Endothelial cell of umbilical vein (primary cell): ENCODE data around the gene TSKU. TPM values are rescaled to one million over a fixed set of nuclear protein-coding genes. Genes with fewer than 3 reads are reported as not detected.

ENCODE experiments used
- BruUV-seq: library from RNA; stranded (reverse); fragments of 400-500 nt; replicated peaks from 2 replicates; lab custom pipeline; 2021; lab: Mats Ljungman, UMichigan
- CTCF ChIA-PET: fragments of 300-600, 350-600 bp; sonication (Branson Sonifier 250); formaldehyde crosslinking; loops from one replicate; lab custom pipeline; 2021; ENCODE audit warnings: antibody characterized with exemption, inconsistent platforms; lab: Charles Lee
- POLR2A ChIA-PET: fragments of 300-600, 350-600 bp; sonication (Branson Sonifier 250); formaldehyde crosslinking; loops from one replicate; lab custom pipeline; 2021; ENCODE audit warnings: antibody characterized with exemption, inconsistent platforms; lab: Charles Lee
- DNase-seq: peaks from one replicate; pipeline ENCODE4 v3.0.0-alpha.2; 2011; ENCODE audit warnings: low read depth, low spot score
- FAIRE-seq: peaks from 2 replicates; lab custom pipeline; 2011; peaks lifted over from hg19 to GRCh38; lab: Jason Lieb, UNC
- H2AFZ ChIP-seq: 2 replicates; pipeline ENCODE4 v1.6.0; 2012; ENCODE audit warnings: low read depth, low read length, control low read depth, inconsistent platforms
- H3K27ac ChIP-seq: 2 replicates; pipeline ENCODE4 v1.5.1; 2011; ENCODE audit warnings: low read depth, mild to moderate bottlenecking, control low read depth, low read length, moderate library complexity; ENCODE audit not compliant: insufficient read depth
- H3K27me3 ChIP-seq, 2 experiments: 2 replicates each; pipeline versions ENCODE4 v1.6.0 to v1.6.1; 2011; ENCODE audit warnings: low read length in 2 of 2, mixed read lengths in 1 of 2; ENCODE audit not compliant: control insufficient read depth in 2 of 2, insufficient read depth in 2 of 2
- H3K36me3 ChIP-seq, 2 experiments: 2 replicates in 1 of 2; 3 replicates in 1 of 2; pipeline ENCODE4 v1.5.1; 2011; ENCODE audit warnings: low read length in 2 of 2, mild to moderate bottlenecking in 1 of 2, moderate library complexity in 1 of 2; ENCODE audit not compliant: control insufficient read depth in 2 of 2, insufficient read depth in 2 of 2; ENCODE audit errors: extremely low read depth in 1 of 2
- H3K4me1 ChIP-seq: 3 replicates; pipeline ENCODE4 v1.5.1; 2011; ENCODE audit warnings: mild to moderate bottlenecking, low read length; ENCODE audit not compliant: control insufficient read depth, insufficient read depth; ENCODE audit errors: extremely low read depth
- H3K4me2 ChIP-seq: 2 replicates; pipeline ENCODE4 v1.6.1; 2011; ENCODE audit warnings: low read length, control low read depth, mixed read lengths; ENCODE audit not compliant: insufficient read depth
- H3K4me3 ChIP-seq, 3 experiments: fragments of 200-600 bp in 1 of 3; sonication (generic), shearing (Covaris generic) in 1 of 3; replicated peaks in 1 of 3; 2 replicates each; pipeline ENCODE4 v1.5.1; 2011 to 2016; ENCODE audit warnings: control low read depth in 3 of 3, low read length in 3 of 3, mild to moderate bottlenecking in 2 of 3, inconsistent platforms in 1 of 3, low read depth in 1 of 3, moderate library complexity in 1 of 3; ENCODE audit not compliant: insufficient read depth in 1 of 3
- H3K79me2 ChIP-seq: 2 replicates; pipeline ENCODE4 v1.6.0; 2012; ENCODE audit warnings: low read length, inconsistent platforms; ENCODE audit not compliant: control insufficient read depth, insufficient read depth
- H3K9ac ChIP-seq: replicated peaks from 2 replicates; pipeline ENCODE3; 2011; ENCODE audit warnings: low read length, control low read depth; ENCODE audit not compliant: insufficient read depth; ENCODE audit errors: extremely low read depth
- H3K9me1 ChIP-seq: replicated peaks from 3 replicates; pipeline ENCODE4 v1.6.0; 2011; ENCODE audit warnings: mild to moderate bottlenecking, low read length; ENCODE audit not compliant: control insufficient read depth, insufficient read depth; ENCODE audit errors: extremely low read depth
- H3K9me3 ChIP-seq: replicated peaks from 2 replicates; pipeline ENCODE4 v1.5.1; 2012; ENCODE audit warnings: low read length, inconsistent platforms; ENCODE audit not compliant: control insufficient read depth, insufficient read depth
- H4K20me1 ChIP-seq: replicated peaks from 2 replicates; pipeline ENCODE3; 2011; ENCODE audit warnings: mild to moderate bottlenecking, low read length; ENCODE audit not compliant: control insufficient read depth, insufficient read depth; ENCODE audit errors: extremely low read depth
- EZH2 ChIP-seq: IDR thresholded peaks from 2 replicates; pipeline ENCODE4 v1.6.1; 2012; ENCODE audit warnings: borderline replicate concordance, low read depth, mild to moderate bottlenecking, moderate library complexity, low read length, inconsistent platforms; ENCODE audit not compliant: severe bottlenecking
- FOS ChIP-seq: IDR thresholded peaks from 2 replicates; pipeline ENCODE4 v1.6.1; 2011; ENCODE audit warnings: mild to moderate bottlenecking, low read length, moderate library complexity, borderline replicate concordance; ENCODE audit not compliant: insufficient read depth
- GATA2 ChIP-seq: IDR thresholded peaks from 2 replicates; pipeline ENCODE4 v1.7.0; 2011; ENCODE audit warnings: low read depth, mild to moderate bottlenecking, moderate library complexity, mixed read lengths, low read length; ENCODE audit not compliant: insufficient read length, insufficient read depth
- JUN ChIP-seq: IDR thresholded peaks from 2 replicates; pipeline ENCODE4 v1.6.1; 2011; ENCODE audit warnings: borderline replicate concordance, low read depth; ENCODE audit not compliant: insufficient read length, insufficient read depth
- MYC ChIP-seq: IDR thresholded peaks from one replicate; pipeline ENCODE4 v1.6.1; 2011; ENCODE audit warnings: mild to moderate bottlenecking, low read depth, low read length
- POLR2A ChIP-seq: IDR thresholded peaks from 2 replicates; pipeline ENCODE4 v1.6.1; 2012; ENCODE audit warnings: low read depth, mild to moderate bottlenecking, control low read depth, low read length
- POLR2AphosphoS5 ChIP-seq: IDR thresholded peaks from 2 replicates; pipeline ENCODE4 v1.6.1; 2012; ENCODE audit warnings: low read depth, mild to moderate bottlenecking, control low read depth, low read length, moderate library complexity; ENCODE audit not compliant: insufficient read depth
- dilution Hi-C: fragments of 300-500 bp; cut with MboI; formaldehyde crosslinking; loops from one replicate; pipeline ENCODE4 v1.15.0; 2019; ENCODE audit warnings: low sequenced_read_pairs; ENCODE audit not compliant: extremely low pct_ligation_motif_present
- intact Hi-C: fragments of 100-400 bp; cut with micrococcal nuclease; formaldehyde crosslinking; loops from one replicate; pipeline ENCODE4 v1.10.0; 2022
- polyA plus RNA-seq, 4 experiments: library from polyadenylated mRNA; depleted of rRNA in 3 of 4; stranded (reverse) in 3 of 4; unstranded in 1 of 4; fragments of >200 nt; gene quantifications; 2 replicates each; pipeline versions ENCODE4 v1.2.1 to v1.2.3, GENCODE V29; 2011 to 2012; ENCODE audit warnings: missing spikeins in 1 of 4
- total RNA-seq: library from RNA; stranded (reverse); gene quantifications from 2 replicates; pipeline ENCODE4 v1.2.3, GENCODE V29; 2021
- TF ChIP-seq, protein P1 (sequence below), 2 donors: IDR thresholded peaks; 1 replicate in 1 of 2; 2 replicates in 1 of 2; pipeline ENCODE4 v1.5.1; 2011; ENCODE audit warnings: low read length in 2 of 2, mild to moderate bottlenecking in 2 of 2, moderate library complexity in 2 of 2, control low read depth in 1 of 2, inconsistent platforms in 1 of 2, low read depth in 1 of 2; ENCODE audit not compliant: insufficient read depth in 1 of 2; ENCODE audit errors: extremely low read depth in 1 of 2

The TSKU gene
- total and polyA plus RNA-seq, 2 donors (not counting 3 experiments of a cell fraction or from before 2014, with no cell fraction given) = 16.2 to 21.2 TPM

- intact Hi-C loops = no loop called here
Measured at GRCh38 chr11:76839311-76839710, 56.2 kb downstream of the TSKU start.

More at GRCh38 chr11:76839311-76839710, 56.2 kb downstream of the TSKU start:
- H3K27me3 ChIP-seq = no peaks in the 10 kb centered on the region
- no peak for TF ChIP-seq GATA2
- TF ChIP-seq, protein P1, sequence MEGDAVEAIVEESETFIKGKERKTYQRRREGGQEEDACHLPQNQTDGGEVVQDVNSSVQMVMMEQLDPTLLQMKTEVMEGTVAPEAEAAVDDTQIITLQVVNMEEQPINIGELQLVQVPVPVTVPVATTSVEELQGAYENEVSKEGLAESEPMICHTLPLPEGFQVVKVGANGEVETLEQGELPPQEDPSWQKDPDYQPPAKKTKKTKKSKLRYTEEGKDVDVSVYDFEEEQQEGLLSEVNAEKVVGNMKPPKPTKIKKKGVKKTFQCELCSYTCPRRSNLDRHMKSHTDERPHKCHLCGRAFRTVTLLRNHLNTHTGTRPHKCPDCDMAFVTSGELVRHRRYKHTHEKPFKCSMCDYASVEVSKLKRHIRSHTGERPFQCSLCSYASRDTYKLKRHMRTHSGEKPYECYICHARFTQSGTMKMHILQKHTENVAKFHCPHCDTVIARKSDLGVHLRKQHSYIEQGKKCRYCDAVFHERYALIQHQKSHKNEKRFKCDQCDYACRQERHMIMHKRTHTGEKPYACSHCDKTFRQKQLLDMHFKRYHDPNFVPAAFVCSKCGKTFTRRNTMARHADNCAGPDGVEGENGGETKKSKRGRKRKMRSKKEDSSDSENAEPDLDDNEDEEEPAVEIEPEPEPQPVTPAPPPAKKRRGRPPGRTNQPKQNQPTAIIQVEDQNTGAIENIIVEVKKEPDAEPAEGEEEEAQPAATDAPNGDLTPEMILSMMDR (IDR thresholded peaks at IDR 0.05; ENCODE audit: extremely low read depth in 1 of 2, insufficient read depth in 1 of 2, low read depth in 1 of 2, low read length in 2 of 2) = no peak
- peak; percentile 8 for TF ChIP-seq JUN
- no peak for TF ChIP-seq POLR2A
- TF ChIP-seq MYC = no peak
- no peak for TF ChIP-seq EZH2
- TF ChIP-seq FOS = peak; percentile 59
- peak; percentile 26 for TF ChIP-seq POLR2AphosphoS5
- no peak overlapping the region for H3K4me3 ChIP-seq
- BruUV-seq = no TSS peak
- dilution Hi-C loops = no loop called here
- no peak overlapping the region for H3K9ac ChIP-seq
- peak; percentile 40 for DNase-seq
- H4K20me1 ChIP-seq = no peaks in the 10 kb centered on the region
- no peaks in the 10 kb centered on the region for H3K9me1 ChIP-seq
- peaks cover 33% of the 10 kb centered on the region for H3K4me1 ChIP-seq
- H2AFZ ChIP-seq = peak overlapping the region; percentile 55
- H3K27ac ChIP-seq = no peak overlapping the region
- H3K36me3 ChIP-seq = no peaks in the 10 kb centered on the region
- H3K79me2 ChIP-seq = no peaks in the 10 kb centered on the region
- H3K9me3 ChIP-seq = no peaks in the 10 kb centered on the region
- ChIA-PET POLR2A (interaction anchor here (1.2 kb wide), 1 partner anchor 16 kb away, joined by 3 read pairs; no protein-coding TSS in a partner anchor), CTCF (interaction anchor here (0.6 to 2.2 kb wide), 6 partner anchors 15 to 102 kb away, joined by 3 to 32 read pairs (median 6); no protein-coding TSS in a partner anchor)
- peak; percentile 88 for FAIRE-seq
- peak overlapping the region; percentile 31 for H3K4me2 ChIP-seq
